ENCODE data around the gene CHN2.

GRCh38 chr7:29207162-29207801 is 12.7 kb downstream of the CHN2 start:
- TF ChIP-seq, protein P1, sequence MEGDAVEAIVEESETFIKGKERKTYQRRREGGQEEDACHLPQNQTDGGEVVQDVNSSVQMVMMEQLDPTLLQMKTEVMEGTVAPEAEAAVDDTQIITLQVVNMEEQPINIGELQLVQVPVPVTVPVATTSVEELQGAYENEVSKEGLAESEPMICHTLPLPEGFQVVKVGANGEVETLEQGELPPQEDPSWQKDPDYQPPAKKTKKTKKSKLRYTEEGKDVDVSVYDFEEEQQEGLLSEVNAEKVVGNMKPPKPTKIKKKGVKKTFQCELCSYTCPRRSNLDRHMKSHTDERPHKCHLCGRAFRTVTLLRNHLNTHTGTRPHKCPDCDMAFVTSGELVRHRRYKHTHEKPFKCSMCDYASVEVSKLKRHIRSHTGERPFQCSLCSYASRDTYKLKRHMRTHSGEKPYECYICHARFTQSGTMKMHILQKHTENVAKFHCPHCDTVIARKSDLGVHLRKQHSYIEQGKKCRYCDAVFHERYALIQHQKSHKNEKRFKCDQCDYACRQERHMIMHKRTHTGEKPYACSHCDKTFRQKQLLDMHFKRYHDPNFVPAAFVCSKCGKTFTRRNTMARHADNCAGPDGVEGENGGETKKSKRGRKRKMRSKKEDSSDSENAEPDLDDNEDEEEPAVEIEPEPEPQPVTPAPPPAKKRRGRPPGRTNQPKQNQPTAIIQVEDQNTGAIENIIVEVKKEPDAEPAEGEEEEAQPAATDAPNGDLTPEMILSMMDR (IDR thresholded peaks at IDR 0.05), result no peak
- TF ChIP-seq POLR2A (IDR thresholded peaks at IDR 0.05), result no peak

All from prostate gland (tissue), 2 donors.